ENCODE measurements around the gene EPDR1. TPM values are rescaled to one million over a fixed set of nuclear protein-coding genes. Genes with fewer than 3 reads are reported as not detected.

EPDR1 gene
- total RNA-seq, 4 donors from 2014 or later: 19.1 to 47.0 (median 28.2) TPM

DNA sequence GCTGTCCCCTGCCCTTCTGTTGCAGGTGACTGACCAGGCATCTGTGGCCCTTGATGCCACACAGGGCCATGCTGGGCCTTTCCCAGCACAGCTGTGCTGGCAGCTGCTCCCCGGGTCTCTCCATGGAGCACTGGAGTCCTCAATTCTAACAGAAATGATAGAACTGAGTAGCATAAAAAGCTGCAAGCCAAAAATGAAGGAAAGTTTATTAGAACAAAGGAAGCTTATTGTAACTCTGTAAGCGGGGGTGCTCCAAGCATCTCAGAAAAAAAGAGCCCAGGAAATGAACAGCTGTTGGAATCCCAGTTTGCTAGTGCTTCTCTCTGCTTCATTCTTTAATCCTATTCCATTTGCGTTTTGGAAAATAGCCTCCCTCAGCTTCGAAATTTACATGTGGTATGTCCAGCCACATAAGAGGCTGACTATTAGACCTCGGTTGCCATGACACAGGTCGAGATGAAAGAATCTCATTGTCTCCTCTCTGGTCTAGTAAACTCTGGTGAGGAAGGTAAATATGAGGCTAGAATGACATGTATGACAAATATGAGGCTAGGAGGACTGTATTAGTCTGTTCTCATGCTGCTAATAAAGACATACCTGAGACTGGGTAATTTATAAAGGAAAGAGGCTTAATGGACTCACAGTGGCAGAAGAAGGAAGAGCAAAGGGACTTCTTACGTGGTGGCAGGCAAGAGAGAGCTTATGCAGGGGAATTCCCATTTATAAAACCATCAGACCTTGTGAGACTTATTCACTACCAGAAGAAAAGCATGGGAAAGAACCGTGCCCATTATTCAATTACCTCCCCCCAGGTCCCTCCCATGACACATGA, 23.7 kb downstream of the EPDR1 start:
- Histone ChIP-seq H3K4me3 (no peak overlapping the region), H3K27me3 (no peaks in the 10 kb centered on the region), H3K4me1 (peaks cover 0 to 28% (median 9%) of the 10 kb centered on the region in 4 donors), H3K36me3 (no peaks in the 10 kb centered on the region), H3K9me3 (no peaks in the 10 kb centered on the region), H3K27ac (peak overlapping the region in 3 of 4 donors; percentile 66 to 75 (median 72))
- TF ChIP-seq EP300 (IDR thresholded peaks at IDR 0.05; ENCODE audit: low read depth): no peak
- TF ChIP-seq POLR2AphosphoS5 (IDR thresholded peaks at IDR 0.05): no peak
- TF ChIP-seq, protein P1, sequence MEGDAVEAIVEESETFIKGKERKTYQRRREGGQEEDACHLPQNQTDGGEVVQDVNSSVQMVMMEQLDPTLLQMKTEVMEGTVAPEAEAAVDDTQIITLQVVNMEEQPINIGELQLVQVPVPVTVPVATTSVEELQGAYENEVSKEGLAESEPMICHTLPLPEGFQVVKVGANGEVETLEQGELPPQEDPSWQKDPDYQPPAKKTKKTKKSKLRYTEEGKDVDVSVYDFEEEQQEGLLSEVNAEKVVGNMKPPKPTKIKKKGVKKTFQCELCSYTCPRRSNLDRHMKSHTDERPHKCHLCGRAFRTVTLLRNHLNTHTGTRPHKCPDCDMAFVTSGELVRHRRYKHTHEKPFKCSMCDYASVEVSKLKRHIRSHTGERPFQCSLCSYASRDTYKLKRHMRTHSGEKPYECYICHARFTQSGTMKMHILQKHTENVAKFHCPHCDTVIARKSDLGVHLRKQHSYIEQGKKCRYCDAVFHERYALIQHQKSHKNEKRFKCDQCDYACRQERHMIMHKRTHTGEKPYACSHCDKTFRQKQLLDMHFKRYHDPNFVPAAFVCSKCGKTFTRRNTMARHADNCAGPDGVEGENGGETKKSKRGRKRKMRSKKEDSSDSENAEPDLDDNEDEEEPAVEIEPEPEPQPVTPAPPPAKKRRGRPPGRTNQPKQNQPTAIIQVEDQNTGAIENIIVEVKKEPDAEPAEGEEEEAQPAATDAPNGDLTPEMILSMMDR (IDR thresholded peaks at IDR 0.05): no peak
- TF ChIP-seq POLR2A (IDR thresholded peaks at IDR 0.05): no peak
- WGBS, 2 donors (ENCODE audit: low coverage in 1 of 2): 62 to 70% methylated on average over 8 of the region's 8 CpGs
- no peak for DNase-seq
- intact Hi-C loops (cut with DNase I; ENCODE audit: low total_unique reads): no loop called here
- in situ Hi-C loops (cut with MboI; ENCODE audit: low pct_ligation_motif_present in 1 of 4, low pct_unique_long_range_greater_than_20kb in 1 of 4, low sequenced_read_pairs in 3 of 4): no loop called here

DNA sequence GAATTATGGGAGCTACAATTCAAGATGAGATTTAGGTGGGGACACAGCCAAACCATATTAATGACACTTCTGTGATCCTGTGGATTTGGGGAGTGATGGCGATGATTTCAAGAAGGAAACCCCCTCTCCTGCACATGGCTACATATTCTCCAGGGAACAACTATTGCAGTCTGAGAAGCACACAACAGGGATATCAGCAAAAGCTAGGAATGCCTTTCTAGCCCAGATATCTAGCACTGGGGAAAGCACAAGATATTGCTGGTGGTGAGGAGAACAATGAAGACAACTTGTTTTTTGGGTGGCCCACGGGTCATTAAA, 24.3 kb downstream of the EPDR1 start:
- H3K27ac ChIP-seq: no peak overlapping the region

DNA sequence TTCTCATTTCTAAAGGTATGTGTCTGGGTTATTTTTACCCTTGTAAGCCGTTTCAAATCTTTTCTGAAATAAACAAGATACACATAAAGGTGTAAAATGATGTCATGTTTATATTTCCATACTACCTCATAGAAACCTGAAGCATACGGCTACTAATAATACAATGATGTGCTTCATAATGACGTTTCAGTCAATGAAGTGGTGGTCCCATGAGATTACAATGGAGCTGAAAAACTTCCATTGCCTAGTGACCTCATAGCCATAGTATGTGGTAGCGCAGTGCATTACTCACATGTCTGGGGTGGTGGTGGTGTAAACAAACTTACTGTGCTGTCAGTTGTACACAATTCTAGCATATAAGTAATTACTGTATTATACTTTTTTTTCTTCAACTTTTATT, 24.9 kb downstream of the EPDR1 start:
- intact Hi-C loops (cut with DNase I; ENCODE audit: low total_unique reads) (no loop called here), in situ Hi-C loops (cut with MboI; ENCODE audit: low pct_ligation_motif_present in 1 of 4, low pct_unique_long_range_greater_than_20kb in 1 of 4, low sequenced_read_pairs in 3 of 4) (no loop called here)
- Histone ChIP-seq H3K4me3 (no peak overlapping the region), H3K27me3 (no peaks in the 10 kb centered on the region), H3K36me3 (no peaks in the 10 kb centered on the region), H3K27ac (no peak overlapping the region), H3K4me1 (peaks cover 0 to 23% (median 7%) of the 10 kb centered on the region in 4 donors), H3K9me3 (no peaks in the 10 kb centered on the region)
- DNase-seq: no peak
- WGBS, 2 donors (ENCODE audit: low coverage in 1 of 2): 80 to 86% methylated on average over 2 to 4 of the region's 4 CpGs
- TF ChIP-seq EP300 (IDR thresholded peaks at IDR 0.05; ENCODE audit: low read depth) (no peak), POLR2A (IDR thresholded peaks at IDR 0.05) (no peak), POLR2AphosphoS5 (IDR thresholded peaks at IDR 0.05) (no peak)
- TF ChIP-seq, protein P1 (IDR thresholded peaks at IDR 0.05): no peak

More for the DNA sequence above, 24.3 kb downstream of the EPDR1 start:
- in situ Hi-C loops (cut with MboI; ENCODE audit: low pct_ligation_motif_present in 1 of 4, low pct_unique_long_range_greater_than_20kb in 1 of 4, low sequenced_read_pairs in 3 of 4): no loop called here
- whole genome bisulfite sequencing, 2 donors (ENCODE audit: low coverage in 1 of 2): 83% methylated on average over 2 of the region's 2 CpGs; no CpG with 5 or more reads in 1 of the 2 donors
- no peaks in the 10 kb centered on the region for H3K9me3 ChIP-seq
- peaks cover 0 to 26% (median 8%) of the 10 kb centered on the region in 4 donors for H3K4me1 ChIP-seq
- no peak for TF ChIP-seq EP300 (IDR thresholded peaks at IDR 0.05; ENCODE audit: low read depth)
- TF ChIP-seq, protein P1 (IDR thresholded peaks at IDR 0.05): no peak
- TF ChIP-seq POLR2AphosphoS5 (IDR thresholded peaks at IDR 0.05): no peak
- TF ChIP-seq POLR2A (IDR thresholded peaks at IDR 0.05): no peak
- H3K4me3 ChIP-seq: no peak overlapping the region
- intact Hi-C loops (cut with DNase I; ENCODE audit: low total_unique reads): no loop called here
- no peaks in the 10 kb centered on the region for H3K27me3 ChIP-seq
- no peak for DNase-seq
- no peaks in the 10 kb centered on the region for H3K36me3 ChIP-seq

DNA sequence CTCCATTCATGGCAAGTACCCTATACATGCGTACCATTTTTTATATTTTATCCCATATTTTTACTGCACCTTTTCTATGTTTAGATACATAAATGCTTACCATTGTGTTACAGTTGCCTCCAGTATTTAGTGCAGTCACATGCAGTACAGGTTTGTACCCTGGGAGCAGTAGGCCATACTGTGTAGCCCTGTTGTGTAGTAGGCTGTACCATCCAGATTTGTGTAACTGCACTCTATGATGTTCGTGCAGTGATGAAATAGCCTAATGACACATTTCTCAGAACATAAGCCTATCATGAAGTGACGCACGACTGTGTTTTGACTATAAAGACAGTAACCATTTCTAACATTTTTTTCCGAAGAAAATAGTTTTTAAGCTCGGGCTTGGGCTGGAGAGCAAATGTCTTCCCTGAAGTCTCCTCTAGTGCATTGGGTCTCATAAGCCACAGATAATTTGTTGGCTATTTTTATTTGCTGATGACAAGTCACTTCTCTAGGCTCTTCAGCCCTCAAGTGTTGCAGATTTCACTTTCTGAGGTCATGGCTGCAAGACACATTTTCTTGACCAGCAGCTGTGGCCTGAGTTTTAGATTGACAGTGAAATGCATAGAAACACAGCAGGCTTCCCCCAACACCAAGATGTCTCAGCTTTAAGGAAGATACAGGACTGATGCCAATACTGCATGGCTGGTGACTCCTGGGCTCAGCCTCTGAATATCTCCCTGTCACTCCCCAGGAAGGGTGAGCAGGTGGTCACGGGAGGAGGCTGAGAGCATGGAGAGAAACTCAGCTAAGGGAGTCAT, 26.9 kb downstream of the EPDR1 start:
- in situ Hi-C loops (cut with MboI; ENCODE audit: low pct_ligation_motif_present in 1 of 4, low pct_unique_long_range_greater_than_20kb in 1 of 4, low sequenced_read_pairs in 3 of 4) (no loop called here), intact Hi-C loops (cut with DNase I; ENCODE audit: low total_unique reads) (no loop called here)
- no peaks in the 10 kb centered on the region for H3K9me3 ChIP-seq
- no peak overlapping the region for H3K27ac ChIP-seq
- WGBS, 2 donors (ENCODE audit: low coverage in 1 of 2): 91 to 92% methylated on average over 5 to 7 of the region's 7 CpGs
- DNase-seq: no peak
- no peaks in the 10 kb centered on the region for H3K36me3 ChIP-seq
- no peak overlapping the region for H3K4me3 ChIP-seq
- peaks cover 0 to 21% (median 7%) of the 10 kb centered on the region in 4 donors for H3K4me1 ChIP-seq
- H3K27me3 ChIP-seq: no peaks in the 10 kb centered on the region
- TF ChIP-seq EP300 (IDR thresholded peaks at IDR 0.05; ENCODE audit: low read depth) (no peak), POLR2A (IDR thresholded peaks at IDR 0.05) (no peak), POLR2AphosphoS5 (IDR thresholded peaks at IDR 0.05) (no peak)
- TF ChIP-seq, protein P1 (IDR thresholded peaks at IDR 0.05): no peak
